A172 (cell line): ENCODE data around the gene ACOT7. TPM values are rescaled to one million over a fixed set of nuclear protein-coding genes. Genes with fewer than 3 reads are reported as not detected.
A peak's percentile ranks its signal among the peaks of the same experiment; 100 is the strongest.
"Not testable (repeated sequence)": the region's sequence is repeated elsewhere in the genome, so short reads cannot be mapped to it uniquely, and the experiment has no call there.

Experiments used
- DNase-seq: peaks from one replicate; pipeline ENCODE4 v3.0.0-alpha.2; 2015; ENCODE audit warnings: low spot score
- total RNA-seq: library from RNA; depleted of rRNA; stranded (reverse); fragments of >200 nt; shearing (Covaris generic); gene quantifications from 2 replicates; pipeline ENCODE4 v1.2.3, GENCODE V29; 2014

The ACOT7 gene
- total RNA-seq, 1 experiment from 2014 or later, result 44.2 TPM

GRCh38 chr1:6396998-6397397 is 3.4 kb upstream of the ACOT7 start:
- DNase-seq, result no peak

DNA sequence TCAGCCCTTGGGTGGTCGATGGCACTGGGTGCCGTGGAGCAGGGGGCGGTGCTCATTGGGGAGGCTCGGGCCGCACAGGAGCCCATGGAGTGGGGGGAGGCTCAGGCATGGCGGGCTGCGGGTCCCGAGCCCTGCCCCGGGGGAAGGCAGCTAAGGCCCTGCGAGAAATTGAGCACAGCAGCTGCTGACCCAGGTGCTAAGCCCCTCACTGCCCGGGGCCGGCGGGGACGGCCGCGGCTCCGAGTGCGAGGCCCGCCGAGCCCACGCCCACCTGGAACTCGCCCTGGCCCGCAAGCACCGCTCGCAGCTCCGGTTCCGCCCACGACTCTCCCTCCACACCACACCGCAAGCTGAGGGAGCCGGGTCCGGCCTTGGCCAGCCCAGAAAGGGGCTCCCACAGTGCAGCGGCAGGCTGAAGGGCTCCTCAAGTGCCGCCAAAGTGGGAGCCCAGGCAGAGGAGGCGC is 2.2 kb upstream of the ACOT7 start:
- not testable (repeated sequence) for DNase-seq

- not testable (repeated sequence) for DNase-seq
These were observed 1.6 kb upstream of the ACOT7 start for GRCh38 chr1:6395130-6395529.

DNA sequence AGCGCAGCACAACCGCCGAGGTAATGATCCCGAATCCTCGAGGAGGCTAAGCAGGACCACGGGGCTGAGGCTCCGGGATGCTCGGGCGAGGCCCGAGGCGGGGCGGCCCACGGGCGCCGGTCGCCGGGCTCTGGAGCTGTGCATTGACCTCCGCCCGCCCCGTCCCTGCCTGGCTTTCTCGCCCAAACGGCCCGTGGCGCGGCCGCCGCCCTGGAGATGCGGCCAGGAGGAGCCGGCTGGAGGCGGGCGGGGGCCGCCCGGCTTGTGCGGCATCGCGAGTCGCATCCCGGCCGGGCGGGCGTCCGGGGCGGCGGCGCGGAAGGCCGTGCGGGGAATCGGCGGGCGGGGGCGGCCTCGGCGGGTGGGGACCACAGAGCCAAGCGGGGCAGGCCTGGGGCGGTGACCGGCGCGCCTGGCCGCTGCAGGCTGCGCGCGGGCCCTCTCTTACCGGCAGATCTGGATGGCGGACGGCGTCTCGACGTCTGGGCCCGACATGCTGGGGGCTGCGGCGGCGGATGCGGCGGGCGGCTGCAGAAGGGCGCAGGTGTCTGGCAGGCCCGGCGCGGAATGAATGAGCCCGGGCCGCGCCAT is 663 bp downstream of the ACOT7 start:
- no peak for DNase-seq

DNA sequence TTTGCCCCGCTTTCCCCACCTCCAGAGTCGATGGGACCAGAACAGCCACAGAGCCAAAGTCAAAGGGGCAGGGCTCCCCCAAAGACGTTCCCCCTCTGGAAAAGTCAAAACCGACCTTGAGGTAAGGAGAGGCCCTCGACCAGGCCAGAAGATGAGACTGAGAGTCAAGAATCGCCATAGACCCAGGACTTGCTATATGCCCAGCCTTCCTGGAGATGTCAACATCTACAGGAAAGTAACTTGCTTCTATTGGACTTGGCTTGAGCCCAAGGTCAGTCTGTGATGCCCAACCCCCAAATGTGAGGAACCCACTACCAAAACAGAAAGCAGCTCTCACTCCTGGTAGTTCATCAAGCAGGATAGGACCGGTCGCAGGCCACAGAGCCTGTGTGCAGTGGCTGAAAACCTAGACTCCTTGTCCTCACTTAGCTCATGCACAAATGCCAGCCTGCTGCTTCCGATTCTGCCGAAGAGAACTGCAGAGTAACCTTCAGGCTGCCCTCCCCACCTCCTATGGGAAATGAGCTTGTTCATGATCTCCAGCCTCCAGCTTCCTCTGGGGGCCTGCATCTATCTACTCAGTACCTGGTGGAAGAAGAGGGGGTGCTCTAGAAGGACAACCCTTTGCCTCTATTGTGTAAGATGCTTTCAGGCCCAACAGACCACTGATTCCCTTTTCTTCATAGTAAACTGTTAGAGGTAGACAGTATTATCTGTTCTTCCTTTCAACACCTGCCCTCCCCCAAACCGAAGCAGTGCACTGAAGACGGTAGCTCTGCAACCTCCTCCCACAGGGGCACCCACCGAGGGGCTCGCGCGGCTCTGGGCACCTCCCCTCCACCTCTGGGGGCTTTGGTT is 1.4 kb downstream of the ACOT7 start:
- DNase-seq, result no peak

DNA sequence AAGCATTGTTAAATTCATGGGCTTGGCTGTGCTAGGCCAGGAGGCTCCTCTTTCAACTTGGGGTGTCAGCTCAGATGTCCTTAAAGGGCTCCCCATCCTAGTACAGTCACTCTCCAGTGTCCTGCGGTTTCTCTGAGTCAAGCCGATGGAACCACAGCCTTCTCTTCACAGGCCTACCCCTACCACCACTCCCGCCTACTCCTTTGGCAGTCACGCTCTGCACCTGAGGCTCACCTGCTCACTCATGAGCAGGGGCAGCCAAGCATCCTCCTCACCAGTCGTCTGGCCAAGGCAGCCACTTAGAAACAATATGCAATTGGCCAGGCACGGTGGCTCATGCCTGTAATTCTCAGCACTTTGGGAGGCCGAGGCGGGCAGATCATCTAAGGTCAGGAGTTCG is 3.6 kb downstream of the ACOT7 start:
- DNase-seq, result no peak

GRCh38 chr1:6386371-6386949 is 7.1 kb downstream of the ACOT7 start:
- peak; percentile 68 for DNase-seq

GRCh38 chr1:6385488-6386191 is 7.9 kb downstream of the ACOT7 start:
- peak; percentile 74 for DNase-seq

- no peak for DNase-seq
These were observed 8.6 kb downstream of the ACOT7 start for GRCh38 chr1:6384962-6385361.

DNA sequence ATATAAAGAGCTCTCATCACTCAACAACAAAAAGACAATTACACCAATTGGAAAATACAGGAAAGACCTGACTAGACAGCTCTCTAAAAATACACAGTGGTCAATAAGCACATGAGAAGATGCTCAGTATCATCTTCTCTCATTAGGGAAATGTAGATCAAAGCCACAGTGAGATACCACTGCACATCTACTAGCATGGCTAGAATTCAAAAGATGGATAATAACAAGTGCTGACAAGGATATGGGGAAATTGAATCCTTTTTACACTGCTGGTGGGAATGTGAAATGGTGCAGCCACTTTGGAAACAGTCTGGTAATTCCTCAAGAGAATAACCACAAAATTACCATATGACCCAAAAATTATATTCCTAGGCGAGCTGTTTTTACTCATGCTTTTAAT is 9.4 kb downstream of the ACOT7 start:
- DNase-seq, result no peak

- DNase-seq, result no peak
These were observed 13.5 kb downstream of the ACOT7 start for GRCh38 chr1:6380037-6380436.

- no peak for DNase-seq
These were observed 15.3 kb downstream of the ACOT7 start for GRCh38 chr1:6378096-6378746.

DNA sequence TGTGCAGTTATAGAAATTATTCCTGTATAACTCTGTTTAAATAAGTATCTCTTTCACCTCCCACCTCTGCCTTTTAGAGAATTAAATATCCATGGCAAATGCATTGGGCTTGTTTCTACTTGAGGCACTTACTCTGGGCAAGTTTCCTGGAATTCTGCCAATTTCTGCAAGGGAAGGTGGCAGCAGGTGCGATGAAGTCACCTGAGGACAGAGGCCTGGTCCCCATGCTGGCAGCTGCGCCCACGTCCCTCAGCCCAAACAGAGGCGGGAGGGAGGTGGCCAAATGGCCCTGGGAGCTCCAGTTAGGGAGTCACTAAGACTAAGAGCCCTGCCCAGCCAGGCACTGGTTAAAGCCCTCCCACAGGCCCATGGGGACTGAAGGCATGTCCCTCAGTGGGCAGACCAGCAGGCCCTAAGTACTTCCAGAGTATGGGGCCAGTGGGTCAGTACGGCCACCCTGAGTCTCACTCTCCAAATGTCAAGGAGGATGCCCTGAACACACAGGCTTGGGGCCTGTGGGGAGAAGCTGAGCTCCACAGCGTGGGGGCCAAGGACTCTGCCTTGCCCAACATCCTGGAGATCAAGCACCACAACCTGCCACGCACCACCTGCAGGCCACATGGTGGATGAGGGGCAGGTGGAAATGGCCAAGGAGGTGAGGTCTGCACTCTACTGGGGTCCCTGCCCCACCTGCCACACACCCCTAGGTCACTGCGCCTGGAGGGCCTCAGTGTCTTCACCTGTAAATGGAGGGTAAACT is 19.4 kb downstream of the ACOT7 start:
- DNase-seq, result no peak

DNA sequence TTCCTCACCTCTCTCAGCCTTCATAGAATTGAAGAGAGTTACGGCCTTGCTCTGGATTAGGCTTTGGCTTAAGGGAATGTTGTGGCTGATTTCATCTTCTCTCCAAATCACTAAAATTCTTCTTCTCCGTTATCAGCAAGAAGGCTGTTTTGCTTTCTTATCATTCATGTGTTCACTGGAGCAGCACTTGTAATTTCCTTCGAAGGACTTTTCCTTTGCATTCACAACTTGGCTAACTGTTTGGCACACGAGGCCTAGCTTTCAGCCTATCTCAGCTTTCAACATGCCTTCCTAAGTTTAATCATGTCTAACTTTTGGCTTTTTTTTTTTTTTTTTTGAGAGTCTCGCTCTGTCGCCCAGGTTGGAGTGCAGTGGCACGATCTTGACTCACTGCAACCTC is 21.3 kb downstream of the ACOT7 start:
- not testable (repeated sequence) for DNase-seq

- DNase-seq, result no peak
These were observed 23.6 kb downstream of the ACOT7 start for GRCh38 chr1:6370006-6370405.

GRCh38 chr1:6367381-6368012 is 26.1 kb downstream of the ACOT7 start:
- peak; percentile 49 for DNase-seq

GRCh38 chr1:6365047-6365446 is 28.5 kb downstream of the ACOT7 start:
- no peak for DNase-seq

- DNase-seq, result peak; percentile 57
These were observed 30.3 kb downstream of the ACOT7 start for GRCh38 chr1:6363085-6363884.

- DNase-seq, result no peak
These were observed 32.3 kb downstream of the ACOT7 start for GRCh38 chr1:6361124-6361775.
